ENCODE data around the gene HMG20A.

HMG20A gene

GRCh38 chr15:77457191-77457904, 36.7 kb downstream of the HMG20A start:
- Histone ChIP-seq H3K4me3 (ENCODE audit: low read length) (no peak overlapping the region), H2AFZ (ENCODE audit: low read depth, low read length) (no peak overlapping the region), H3K9me3 (ENCODE audit: low read length) (no peaks in the 10 kb centered on the region), H3K36me3 (ENCODE audit: insufficient read depth, low read length) (peaks cover 30% of the 10 kb centered on the region), H3K27me3 (ENCODE audit: insufficient read depth, low read length) (no peaks in the 10 kb centered on the region), H3K4me1 (ENCODE audit: insufficient read depth, low read length) (no peaks in the 10 kb centered on the region)

GRCh38 chr15:77457905-77458265, 37.2 kb downstream of the HMG20A start:
- Histone ChIP-seq H3K27me3 (ENCODE audit: insufficient read depth, low read length) (no peaks in the 10 kb centered on the region), H3K36me3 (ENCODE audit: insufficient read depth, low read length) (peaks cover 31% of the 10 kb centered on the region), H3K4me1 (ENCODE audit: insufficient read depth, low read length) (no peaks in the 10 kb centered on the region), H3K9me3 (ENCODE audit: low read length) (no peaks in the 10 kb centered on the region), H2AFZ (ENCODE audit: low read depth, low read length) (no peak overlapping the region), H3K4me3 (ENCODE audit: low read length) (no peak overlapping the region)

GRCh38 chr15:77459031-77459430, 38.3 kb downstream of the HMG20A start:
- Histone ChIP-seq H3K4me1 (ENCODE audit: insufficient read depth, low read length) (no peaks in the 10 kb centered on the region), H3K4me3 (ENCODE audit: low read length) (no peak overlapping the region), H3K36me3 (ENCODE audit: insufficient read depth, low read length) (peaks cover 43% of the 10 kb centered on the region), H2AFZ (ENCODE audit: low read depth, low read length) (no peak overlapping the region), H3K9me3 (ENCODE audit: low read length) (no peaks in the 10 kb centered on the region), H3K27me3 (ENCODE audit: insufficient read depth, low read length) (no peaks in the 10 kb centered on the region)

- H2AFZ ChIP-seq (ENCODE audit: low read depth, low read length) = no peak overlapping the region
- H3K27me3 ChIP-seq (ENCODE audit: insufficient read depth, low read length) = no peaks in the 10 kb centered on the region
- no peaks in the 10 kb centered on the region for H3K4me1 ChIP-seq (ENCODE audit: insufficient read depth, low read length)
- no peaks in the 10 kb centered on the region for H3K9me3 ChIP-seq (ENCODE audit: low read length)
- H3K4me3 ChIP-seq (ENCODE audit: low read length) = no peak overlapping the region
- peaks cover 62% of the 10 kb centered on the region for H3K36me3 ChIP-seq (ENCODE audit: insufficient read depth, low read length)
Measured at GRCh38 chr15:77461486-77461885, 40.8 kb downstream of the HMG20A start.

GRCh38 chr15:77464129-77464865, 43.6 kb downstream of the HMG20A start:
- H3K36me3 ChIP-seq (ENCODE audit: insufficient read depth, low read length) = peaks cover 75% of the 10 kb centered on the region
- H3K27me3 ChIP-seq (ENCODE audit: insufficient read depth, low read length) = no peaks in the 10 kb centered on the region
- H3K9me3 ChIP-seq (ENCODE audit: low read length) = no peaks in the 10 kb centered on the region

GRCh38 chr15:77466521-77466920, 45.8 kb downstream of the HMG20A start:
- Histone ChIP-seq H3K36me3 (ENCODE audit: insufficient read depth, low read length) (peaks cover 80% of the 10 kb centered on the region), H3K4me3 (ENCODE audit: low read length) (no peak overlapping the region)

More at GRCh38 chr15:77464129-77464865, 43.6 kb downstream of the HMG20A start:
- H2AFZ ChIP-seq (ENCODE audit: low read depth, low read length) = no peak overlapping the region
- H3K4me3 ChIP-seq (ENCODE audit: low read length) = no peak overlapping the region
- no peaks in the 10 kb centered on the region for H3K4me1 ChIP-seq (ENCODE audit: insufficient read depth, low read length)

GRCh38 chr15:77468896-77469295, 48.2 kb downstream of the HMG20A start:
- Histone ChIP-seq H3K27me3 (ENCODE audit: insufficient read depth, low read length) (no peaks in the 10 kb centered on the region), H3K9me3 (ENCODE audit: low read length) (no peaks in the 10 kb centered on the region), H3K4me1 (ENCODE audit: insufficient read depth, low read length) (no peaks in the 10 kb centered on the region), H3K36me3 (ENCODE audit: insufficient read depth, low read length) (peaks cover 82% of the 10 kb centered on the region), H2AFZ (ENCODE audit: low read depth, low read length) (no peak overlapping the region), H3K4me3 (ENCODE audit: low read length) (no peak overlapping the region)

More at GRCh38 chr15:77466521-77466920, 45.8 kb downstream of the HMG20A start:
- H3K9me3 ChIP-seq (ENCODE audit: low read length) = no peaks in the 10 kb centered on the region
- no peaks in the 10 kb centered on the region for H3K27me3 ChIP-seq (ENCODE audit: insufficient read depth, low read length)
- H3K4me1 ChIP-seq (ENCODE audit: insufficient read depth, low read length) = no peaks in the 10 kb centered on the region
- no peak overlapping the region for H2AFZ ChIP-seq (ENCODE audit: low read depth, low read length)

GRCh38 chr15:77470235-77470634, 49.5 kb downstream of the HMG20A start:
- Histone ChIP-seq H2AFZ (ENCODE audit: low read depth, low read length) (no peak overlapping the region), H3K27me3 (ENCODE audit: insufficient read depth, low read length) (no peaks in the 10 kb centered on the region), H3K4me1 (ENCODE audit: insufficient read depth, low read length) (no peaks in the 10 kb centered on the region), H3K4me3 (ENCODE audit: low read length) (no peak overlapping the region), H3K36me3 (ENCODE audit: insufficient read depth, low read length) (peaks cover 73% of the 10 kb centered on the region), H3K9me3 (ENCODE audit: low read length) (no peaks in the 10 kb centered on the region)

GRCh38 chr15:77473328-77473727, 52.6 kb downstream of the HMG20A start:
- H3K4me3 ChIP-seq (ENCODE audit: low read length) = no peak overlapping the region
- no peaks in the 10 kb centered on the region for H3K9me3 ChIP-seq (ENCODE audit: low read length)
- H3K36me3 ChIP-seq (ENCODE audit: insufficient read depth, low read length) = peaks cover 65% of the 10 kb centered on the region

GRCh38 chr15:77474310-77474988, 53.8 kb downstream of the HMG20A start:
- H3K4me3 ChIP-seq (ENCODE audit: low read length) = no peak overlapping the region
- H3K27me3 ChIP-seq (ENCODE audit: insufficient read depth, low read length) = no peaks in the 10 kb centered on the region
- no peak overlapping the region for H2AFZ ChIP-seq (ENCODE audit: low read depth, low read length)
- H3K36me3 ChIP-seq (ENCODE audit: insufficient read depth, low read length) = peaks cover 66% of the 10 kb centered on the region
- H3K4me1 ChIP-seq (ENCODE audit: insufficient read depth, low read length) = no peaks in the 10 kb centered on the region
- H3K9me3 ChIP-seq (ENCODE audit: low read length) = no peaks in the 10 kb centered on the region

More at GRCh38 chr15:77473328-77473727, 52.6 kb downstream of the HMG20A start:
- Histone ChIP-seq H3K27me3 (ENCODE audit: insufficient read depth, low read length) (no peaks in the 10 kb centered on the region), H2AFZ (ENCODE audit: low read depth, low read length) (no peak overlapping the region), H3K4me1 (ENCODE audit: insufficient read depth, low read length) (no peaks in the 10 kb centered on the region)

GRCh38 chr15:77475001-77475400, 54.3 kb downstream of the HMG20A start:
- no peak overlapping the region for H3K4me3 ChIP-seq (ENCODE audit: low read length)
- H3K36me3 ChIP-seq (ENCODE audit: insufficient read depth, low read length) = peaks cover 67% of the 10 kb centered on the region
- peaks cover 2% of the 10 kb centered on the region for H3K9me3 ChIP-seq (ENCODE audit: low read length)
- H3K4me1 ChIP-seq (ENCODE audit: insufficient read depth, low read length) = no peaks in the 10 kb centered on the region
- H2AFZ ChIP-seq (ENCODE audit: low read depth, low read length) = no peak overlapping the region
- H3K27me3 ChIP-seq (ENCODE audit: insufficient read depth, low read length) = no peaks in the 10 kb centered on the region

GRCh38 chr15:77475898-77476297, 55.2 kb downstream of the HMG20A start:
- peaks cover 3% of the 10 kb centered on the region for H3K9me3 ChIP-seq (ENCODE audit: low read length)
- no peak overlapping the region for H3K4me3 ChIP-seq (ENCODE audit: low read length)
- no peaks in the 10 kb centered on the region for H3K4me1 ChIP-seq (ENCODE audit: insufficient read depth, low read length)
- no peak overlapping the region for H2AFZ ChIP-seq (ENCODE audit: low read depth, low read length)
- H3K36me3 ChIP-seq (ENCODE audit: insufficient read depth, low read length) = peaks cover 69% of the 10 kb centered on the region
- H3K27me3 ChIP-seq (ENCODE audit: insufficient read depth, low read length) = no peaks in the 10 kb centered on the region

- no peaks in the 10 kb centered on the region for H3K4me1 ChIP-seq (ENCODE audit: insufficient read depth, low read length)
- H3K36me3 ChIP-seq (ENCODE audit: insufficient read depth, low read length) = peaks cover 68% of the 10 kb centered on the region
- H3K4me3 ChIP-seq (ENCODE audit: low read length) = no peak overlapping the region
- no peaks in the 10 kb centered on the region for H3K27me3 ChIP-seq (ENCODE audit: insufficient read depth, low read length)
- H2AFZ ChIP-seq (ENCODE audit: low read depth, low read length) = no peak overlapping the region
- peaks cover 3% of the 10 kb centered on the region for H3K9me3 ChIP-seq (ENCODE audit: low read length)
Measured at GRCh38 chr15:77476995-77477394, 56.3 kb downstream of the HMG20A start.

All from neuron (in vitro differentiated cells).